ENCODE data around the gene TCF20. TPM values are rescaled to one million over a fixed set of nuclear protein-coding genes. Genes with fewer than 3 reads are reported as not detected.

The TCF20 gene
- total RNA-seq, 4 donors from 2014 or later = 24.9 to 48.2 (median 38.4) TPM

GRCh38 chr22:42287174-42287890, 16.9 kb upstream of the TCF20 start:
- no peak overlapping the region for H3K4me3 ChIP-seq
- DNase-seq (ENCODE audit: extremely low spot score) = no peak
- peaks cover 0 to 24% (median 0%) of the 10 kb centered on the region in 4 donors for H3K27me3 ChIP-seq
- intact Hi-C loops (cut with DNase I) = no loop called here
- no peaks in the 10 kb centered on the region for H3K9me3 ChIP-seq
- peaks cover 4 to 27% (median 22%) of the 10 kb centered on the region in 4 donors for H3K4me1 ChIP-seq
- WGBS = 81% methylated on average over 8 of the region's 8 CpGs
- H3K27ac ChIP-seq (replicated peaks in 1 of 4) = no peak overlapping the region
- TF ChIP-seq POLR2AphosphoS5 (IDR thresholded peaks at IDR 0.05) = no peak
- no peak for TF ChIP-seq CTCF (IDR thresholded peaks at IDR 0.05)
- no peak for TF ChIP-seq EP300 (IDR thresholded peaks at IDR 0.05)
- no peak for TF ChIP-seq POLR2A (IDR thresholded peaks at IDR 0.05; ENCODE audit: low read depth)
- no peaks in the 10 kb centered on the region for H3K36me3 ChIP-seq

- Histone ChIP-seq H3K4me3 (no peak overlapping the region), H3K27me3 (peaks cover 0 to 27% (median 0%) of the 10 kb centered on the region in 4 donors), H3K36me3 (no peaks in the 10 kb centered on the region), H3K9me3 (no peaks in the 10 kb centered on the region), H3K4me1 (peaks cover 4 to 31% (median 23%) of the 10 kb centered on the region in 4 donors), H3K27ac (replicated peaks in 1 of 4) (no peak overlapping the region)
- 87% methylated on average over 3 of the region's 3 CpGs for WGBS
- intact Hi-C loops (cut with DNase I) = no loop called here
- TF ChIP-seq CTCF (IDR thresholded peaks at IDR 0.05) (no peak), EP300 (IDR thresholded peaks at IDR 0.05) (no peak), POLR2A (IDR thresholded peaks at IDR 0.05; ENCODE audit: low read depth) (no peak), POLR2AphosphoS5 (IDR thresholded peaks at IDR 0.05) (no peak)
- DNase-seq (ENCODE audit: extremely low spot score) = no peak
Observed at GRCh38 chr22:42286205-42286604, 15.8 kb upstream of the TCF20 start.

GRCh38 chr22:42285604-42286003, 15.2 kb upstream of the TCF20 start:
- WGBS = 97% methylated on average over 5 of the region's 5 CpGs
- TF ChIP-seq POLR2AphosphoS5 (IDR thresholded peaks at IDR 0.05) = no peak
- no peak for TF ChIP-seq CTCF (IDR thresholded peaks at IDR 0.05)
- no peak for TF ChIP-seq EP300 (IDR thresholded peaks at IDR 0.05)
- no peak for TF ChIP-seq POLR2A (IDR thresholded peaks at IDR 0.05; ENCODE audit: low read depth)

GRCh38 chr22:42284643-42285181, 14.3 kb upstream of the TCF20 start:
- H3K36me3 ChIP-seq = no peaks in the 10 kb centered on the region
- no peak for DNase-seq (ENCODE audit: extremely low spot score)
- TF ChIP-seq EP300 (IDR thresholded peaks at IDR 0.05) = no peak
- no peak for TF ChIP-seq POLR2A (IDR thresholded peaks at IDR 0.05; ENCODE audit: low read depth)
- TF ChIP-seq POLR2AphosphoS5 (IDR thresholded peaks at IDR 0.05) = no peak
- no peak overlapping the region for H3K27ac ChIP-seq (replicated peaks in 1 of 4)
- H3K27me3 ChIP-seq = peaks cover 0 to 27% (median 0%) of the 10 kb centered on the region in 4 donors
- intact Hi-C loops (cut with DNase I) = no loop called here
- H3K4me3 ChIP-seq = no peak overlapping the region
- peaks cover 4 to 28% (median 21%) of the 10 kb centered on the region in 4 donors for H3K4me1 ChIP-seq
- 90% methylated on average over 14 of the region's 14 CpGs for WGBS
- no peaks in the 10 kb centered on the region for H3K9me3 ChIP-seq

More at GRCh38 chr22:42285604-42286003, 15.2 kb upstream of the TCF20 start:
- no peak overlapping the region for H3K4me3 ChIP-seq
- H3K9me3 ChIP-seq = no peaks in the 10 kb centered on the region
- peaks cover 4 to 31% (median 23%) of the 10 kb centered on the region in 4 donors for H3K4me1 ChIP-seq
- H3K27me3 ChIP-seq = peaks cover 0 to 27% (median 0%) of the 10 kb centered on the region in 4 donors
- intact Hi-C loops (cut with DNase I) = no loop called here
- no peaks in the 10 kb centered on the region for H3K36me3 ChIP-seq
- DNase-seq (ENCODE audit: extremely low spot score) = no peak
- H3K27ac ChIP-seq (replicated peaks in 1 of 4) = no peak overlapping the region

- TF ChIP-seq EP300 (IDR thresholded peaks at IDR 0.05) = no peak
- no peak for TF ChIP-seq POLR2AphosphoS5 (IDR thresholded peaks at IDR 0.05)
- TF ChIP-seq CTCF (IDR thresholded peaks at IDR 0.05) = no peak
- intact Hi-C loops (cut with DNase I) = no loop called here
- no peaks in the 10 kb centered on the region for H3K9me3 ChIP-seq
- H3K27me3 ChIP-seq = peaks cover 0 to 27% (median 0%) of the 10 kb centered on the region in 4 donors
- no peak for DNase-seq (ENCODE audit: extremely low spot score)
- H3K4me3 ChIP-seq = peak overlapping the region; percentile 49 to 53 (median 50)
- no peaks in the 10 kb centered on the region for H3K36me3 ChIP-seq
- WGBS = 60% methylated on average over 4 of the region's 7 CpGs
- peaks cover 4 to 26% (median 20%) of the 10 kb centered on the region in 4 donors for H3K4me1 ChIP-seq
- H3K27ac ChIP-seq (replicated peaks in 1 of 4) = no peak overlapping the region
Observed at GRCh38 chr22:42284202-42284591, 13.7 kb upstream of the TCF20 start.

Measured in esophagus muscularis mucosa (tissue), 4 donors.